Measurements from ENCODE around the gene PRTFDC1. TPM values are rescaled to one million over a fixed set of nuclear protein-coding genes. Genes with fewer than 3 reads are reported as not detected.

The PRTFDC1 gene
- polyA plus RNA-seq, 10 donors = 13.6 to 26.1 (median 15.1) TPM

DNA sequence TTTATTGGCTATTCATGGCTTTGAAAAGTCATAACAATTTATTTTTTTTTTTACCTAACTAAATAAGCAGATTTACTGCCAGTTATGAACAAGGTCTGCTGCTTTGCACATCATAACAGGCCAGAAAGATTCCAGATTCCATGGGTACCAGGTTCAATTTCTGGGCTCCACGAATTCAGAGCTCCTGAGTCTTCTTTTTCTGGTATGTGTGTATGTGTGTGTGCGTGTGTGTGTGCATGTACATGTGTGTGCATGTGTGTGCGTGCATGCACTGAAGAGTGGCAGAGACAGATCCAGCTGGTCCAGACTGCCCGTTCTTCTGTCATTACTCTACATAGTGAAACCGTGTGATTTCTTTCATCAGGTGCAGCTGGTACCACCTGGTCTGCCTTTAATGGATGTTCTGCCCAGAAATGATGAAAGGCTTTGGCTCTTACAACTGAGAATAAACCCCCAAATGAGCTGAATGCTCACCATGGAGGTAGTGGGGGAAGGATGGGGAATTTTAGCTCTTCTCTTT lies 14.6 kb upstream of the PRTFDC1 start:
- no peak for DNase-seq

DNA sequence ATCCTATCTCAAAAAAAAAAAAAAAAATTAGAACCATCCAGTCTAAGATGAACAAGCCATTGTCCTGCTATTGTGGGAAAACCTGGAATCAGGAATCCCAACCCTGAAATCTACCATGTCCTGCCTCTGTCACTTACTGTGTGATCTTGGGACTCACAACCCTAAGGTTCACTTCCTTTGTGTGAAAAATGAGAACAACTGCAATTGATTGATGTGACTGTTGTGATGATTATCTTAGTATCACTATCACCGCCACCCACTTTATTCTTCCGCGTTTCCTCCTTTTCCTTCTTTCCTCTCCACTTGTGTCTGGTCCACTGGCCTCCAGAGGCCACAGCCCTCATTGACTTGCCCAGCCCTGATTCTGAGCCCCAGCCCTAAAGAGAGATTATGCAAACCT lies 12.6 kb upstream of the PRTFDC1 start:
- no peak for DNase-seq

DNA sequence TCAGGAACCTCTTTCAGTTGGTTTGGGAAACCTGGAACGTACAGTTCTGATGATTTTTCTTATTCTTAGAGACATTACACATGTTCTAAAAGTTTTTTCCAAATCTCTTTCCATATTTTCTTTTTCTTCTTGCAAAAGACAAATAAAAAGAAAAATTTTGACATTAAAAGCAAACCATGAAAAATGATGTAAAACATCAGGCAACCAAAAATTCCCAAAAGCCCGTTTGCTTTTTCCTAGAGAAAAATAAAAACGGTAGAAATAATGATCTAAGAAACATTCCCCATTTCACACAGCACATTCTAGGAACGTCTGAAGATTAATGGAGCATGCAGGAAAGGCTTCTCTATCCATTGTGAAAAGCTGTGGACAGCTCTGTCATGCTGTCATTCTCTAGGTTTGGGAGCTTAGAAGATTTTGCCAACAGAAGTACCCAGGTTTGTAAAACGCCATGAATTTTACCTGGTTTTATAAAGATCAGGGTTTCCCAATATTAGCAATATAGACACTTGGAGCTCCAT lies 11.2 kb upstream of the PRTFDC1 start:
- DNase-seq = peak in 2 of 3 donors; percentile 49 to 67

DNA sequence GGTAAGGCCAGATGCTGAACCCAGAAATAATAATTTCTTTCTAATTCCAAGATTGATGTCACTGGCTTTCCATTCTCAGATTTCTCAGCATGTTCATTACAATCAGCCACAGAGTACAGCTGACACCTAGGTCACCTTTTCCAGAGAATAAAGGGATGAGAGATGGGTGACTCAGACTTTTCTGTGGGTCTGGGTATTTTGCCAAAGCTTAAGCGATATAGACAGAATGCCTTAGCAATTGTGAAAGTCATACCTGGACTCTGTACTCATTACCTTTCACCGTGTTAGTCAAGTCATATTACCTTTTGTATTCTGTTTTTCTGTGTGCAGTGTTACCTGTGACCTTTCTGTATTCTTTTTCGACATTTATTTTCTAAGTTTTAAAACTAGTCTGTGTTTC lies 10.6 kb upstream of the PRTFDC1 start:
- DNase-seq = no peak

DNA sequence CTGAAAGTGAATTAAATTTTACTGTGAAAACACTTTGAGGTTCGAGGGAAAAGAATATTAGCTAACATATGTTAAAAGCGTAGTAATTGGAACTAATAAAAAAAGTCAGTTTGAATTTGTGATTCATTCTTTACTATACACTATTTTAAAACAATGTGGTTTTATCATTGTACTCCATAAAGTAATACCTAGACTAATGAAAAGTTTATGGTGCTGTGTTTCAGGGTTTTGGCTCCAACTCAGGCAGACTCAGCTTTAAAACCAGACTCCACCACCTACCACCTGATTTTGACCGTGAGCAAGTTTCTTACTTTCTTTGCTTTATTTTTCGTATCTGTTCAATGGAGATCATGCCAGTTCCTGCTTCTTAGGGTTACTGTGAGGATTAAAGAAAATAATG lies 9.2 kb upstream of the PRTFDC1 start:
- DNase-seq = no peak

DNA sequence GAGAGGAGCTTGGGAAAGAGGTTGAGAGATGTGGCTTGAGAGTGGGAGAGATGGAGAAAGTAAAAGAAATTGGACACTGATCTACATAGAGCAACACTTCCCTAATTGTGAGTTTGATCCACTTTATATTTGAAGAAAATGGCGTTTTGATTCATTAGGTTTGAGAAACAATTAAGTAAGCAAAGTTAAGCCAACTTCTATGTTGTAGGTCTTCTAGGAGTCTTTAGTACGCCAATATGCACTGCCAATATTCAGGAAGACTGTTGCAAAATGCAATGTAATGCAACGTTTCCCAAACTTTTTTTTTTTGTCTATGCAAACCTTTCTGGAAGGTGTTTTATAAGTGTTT lies 7.0 kb upstream of the PRTFDC1 start:
- no peak for DNase-seq

DNA sequence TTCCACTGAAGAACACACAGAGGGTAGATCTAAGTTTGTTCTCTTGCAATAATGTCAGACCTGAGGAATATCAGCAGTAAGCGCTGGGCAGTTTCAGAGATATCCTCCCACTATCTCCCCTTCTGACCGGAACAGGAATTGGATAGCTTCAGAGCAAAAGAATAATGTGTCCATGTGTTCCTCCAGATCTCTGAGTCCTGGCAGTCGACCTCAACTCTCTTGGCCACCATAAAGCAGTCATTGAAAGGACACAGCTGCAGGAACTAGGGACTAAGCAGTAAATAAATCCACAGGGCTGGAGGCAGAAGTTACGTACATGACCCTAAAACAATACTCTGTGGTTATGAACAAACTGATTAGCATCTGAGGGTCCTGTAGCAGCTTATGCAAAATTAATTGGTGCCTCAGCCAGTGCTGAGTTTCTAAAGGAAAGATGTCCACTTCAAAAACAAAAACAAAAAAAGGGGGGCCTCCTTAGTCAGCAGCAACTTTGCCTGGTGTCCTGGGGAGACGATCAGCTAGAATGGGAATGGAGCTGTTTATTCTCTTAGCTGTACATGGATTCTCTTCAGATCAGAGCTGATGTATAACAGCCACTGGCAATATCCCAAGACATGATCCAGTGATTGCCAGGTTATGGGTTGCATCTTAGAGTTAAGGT lies 6.4 kb upstream of the PRTFDC1 start:
- DNase-seq = peak; percentile 88 to 96 (median 90)

DNA sequence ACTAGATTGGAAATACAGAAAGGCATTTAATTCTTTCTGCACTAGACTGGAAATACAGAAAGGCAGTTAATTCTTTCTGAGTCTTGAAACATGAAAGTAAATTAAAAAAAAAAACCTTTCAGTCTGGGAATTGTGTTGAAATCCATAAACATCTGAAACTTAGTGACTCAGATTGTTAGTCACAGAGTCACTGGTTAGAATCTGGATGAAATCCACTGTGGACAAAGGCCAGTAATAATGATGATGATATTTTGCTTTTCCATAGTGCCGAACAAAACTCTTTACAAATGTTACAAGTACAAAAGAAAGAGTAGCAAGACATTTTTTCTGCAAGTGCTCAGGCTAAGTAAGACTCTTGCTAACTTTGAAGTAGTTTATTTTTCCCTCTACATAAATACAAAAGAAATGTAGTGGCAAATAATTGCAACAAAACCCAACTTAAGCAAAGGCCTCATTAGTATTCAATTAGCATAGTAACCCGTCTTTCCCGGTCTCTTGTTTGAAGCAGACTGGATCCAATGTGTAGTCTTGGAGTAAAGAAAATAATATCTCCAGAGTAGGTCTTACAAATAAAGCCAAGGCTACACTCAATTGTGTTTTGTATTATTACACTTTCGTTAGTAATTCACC lies 5.8 kb upstream of the PRTFDC1 start:
- DNase-seq = peak; percentile 91 to 95 (median 94)

DNA sequence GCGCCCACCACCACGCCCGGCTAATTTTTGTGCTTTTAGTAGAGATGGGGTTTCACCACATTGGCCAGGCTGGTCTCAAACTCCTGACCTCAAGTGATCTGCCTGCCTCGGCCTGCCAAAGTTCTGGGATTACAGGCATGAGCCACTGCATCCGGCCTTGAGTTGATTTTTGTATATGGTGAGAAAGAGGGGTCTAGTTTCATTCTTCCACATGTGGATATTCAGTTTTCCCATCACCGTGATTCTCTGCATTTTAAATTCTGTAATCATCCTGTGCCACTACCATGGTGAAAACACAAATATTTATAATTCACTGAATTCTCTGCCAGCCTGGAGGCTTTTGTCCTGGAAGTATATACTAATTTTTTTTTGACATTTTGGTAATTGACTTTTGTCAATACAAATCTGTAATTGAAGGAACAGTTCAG lies 5.2 kb upstream of the PRTFDC1 start:
- DNase-seq = peak in 2 of 3 donors; percentile 34 to 65

DNA sequence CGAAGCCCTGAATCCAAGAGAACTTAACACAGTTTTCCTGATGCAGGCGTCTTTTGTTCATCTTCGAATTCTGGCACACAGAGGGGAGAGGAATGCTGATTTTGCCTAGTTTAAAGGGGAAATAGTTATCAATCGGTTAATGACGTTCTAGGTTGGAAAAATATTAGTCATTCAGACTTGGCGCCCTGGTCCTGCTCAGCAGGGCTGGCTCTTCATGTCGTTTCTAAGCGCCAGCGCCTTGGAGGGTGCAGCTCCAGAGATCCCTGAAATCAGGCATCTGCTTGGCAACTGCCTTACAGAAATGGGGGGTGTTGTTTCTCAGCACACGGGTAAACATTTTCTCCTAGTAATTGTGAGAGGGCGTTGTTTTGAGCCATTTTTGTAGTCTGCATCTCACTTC lies 1.3 kb upstream of the PRTFDC1 start:
- DNase-seq = no peak

DNA sequence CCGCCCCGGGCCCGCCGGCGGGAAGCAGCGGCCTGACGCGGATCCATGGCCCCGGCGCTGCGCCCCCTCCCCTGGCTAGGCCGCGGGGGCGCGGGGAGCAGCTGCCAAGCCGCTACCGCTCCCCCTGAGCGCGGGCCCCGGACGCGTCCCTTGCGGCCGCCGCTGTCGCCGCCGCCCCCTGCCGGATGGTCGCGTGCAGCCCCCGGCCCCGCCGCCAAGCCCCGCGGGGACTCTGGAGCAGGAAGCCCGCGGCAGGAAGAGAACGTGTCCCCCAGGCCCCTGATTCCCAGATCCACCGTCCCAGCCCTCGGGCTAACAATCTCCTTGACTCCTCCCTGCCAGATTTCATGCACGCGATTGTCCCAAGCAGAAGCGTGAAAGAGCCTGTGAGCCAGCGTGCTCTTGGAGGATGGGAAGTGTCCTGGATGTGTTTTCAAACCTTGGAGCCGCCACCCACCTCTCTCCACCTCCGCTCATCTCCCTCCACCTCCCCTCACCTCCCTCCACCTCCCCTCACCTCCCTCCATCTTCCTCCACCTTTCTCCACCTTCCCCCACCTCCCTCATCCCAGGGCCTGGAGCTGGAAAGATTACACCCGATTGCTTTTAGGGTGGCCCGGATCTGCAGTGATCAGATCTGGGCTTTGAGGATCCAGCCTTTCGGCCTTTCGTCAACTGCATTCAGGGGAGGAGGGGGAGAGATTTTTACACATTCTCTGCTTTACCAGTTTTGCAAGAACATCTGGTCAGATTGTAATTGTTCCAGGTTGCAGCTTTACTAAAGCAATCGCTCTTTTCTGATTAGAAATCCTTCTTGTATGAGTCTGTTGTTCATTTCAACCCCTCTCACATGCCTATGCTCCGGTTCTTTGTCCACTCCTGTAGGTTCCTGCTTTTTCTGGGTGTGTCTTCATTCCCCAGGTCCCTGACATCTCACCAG lies 570 bp upstream of the PRTFDC1 start:
- peak; percentile 62 to 92 (median 78) for DNase-seq

DNA sequence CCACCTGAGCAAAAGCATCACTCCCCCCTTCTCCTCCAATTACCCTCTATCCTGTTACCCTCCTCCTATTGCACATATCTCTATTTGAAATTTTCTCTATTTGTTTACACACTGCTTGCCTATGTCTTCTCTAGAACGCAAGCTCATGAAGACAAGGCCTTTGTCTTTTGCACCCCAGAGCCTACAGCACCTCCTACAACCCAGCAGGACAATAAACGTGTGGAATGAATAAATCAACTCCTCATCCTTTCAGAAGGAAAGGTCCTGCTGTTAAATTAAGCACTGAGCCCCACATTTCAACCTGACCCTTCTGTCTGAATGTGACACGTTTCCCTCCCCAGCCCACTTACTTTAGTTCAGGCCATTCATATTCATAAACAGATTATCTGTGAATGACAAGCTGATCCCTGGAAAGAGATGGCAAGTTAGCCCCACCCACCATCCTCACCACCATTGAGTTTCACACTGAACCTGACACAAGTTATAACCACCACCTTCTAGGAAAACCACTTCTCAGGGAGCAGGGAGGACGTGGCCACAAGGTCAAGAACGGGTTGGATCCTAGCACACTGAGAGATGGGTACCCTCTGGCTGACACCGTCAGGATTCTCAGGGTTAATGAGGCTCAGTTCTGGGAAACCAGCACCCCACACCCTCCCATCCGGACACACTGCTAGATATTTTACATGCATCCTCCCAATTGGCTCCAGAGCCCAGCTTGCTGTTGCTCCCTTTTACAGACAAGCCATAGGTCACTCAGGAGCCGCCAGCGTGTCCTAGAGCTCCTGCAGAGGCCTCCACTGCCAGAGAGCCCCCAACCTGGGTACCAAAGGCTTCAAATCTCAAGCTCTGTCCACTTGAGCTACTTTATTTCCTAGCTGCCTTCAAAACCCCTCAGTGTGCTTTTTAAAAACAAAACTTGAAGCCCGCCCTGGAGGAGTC lies 934 bp downstream of the PRTFDC1 start:
- DNase-seq = peak in 1 of 3 donors; percentile 40

DNA sequence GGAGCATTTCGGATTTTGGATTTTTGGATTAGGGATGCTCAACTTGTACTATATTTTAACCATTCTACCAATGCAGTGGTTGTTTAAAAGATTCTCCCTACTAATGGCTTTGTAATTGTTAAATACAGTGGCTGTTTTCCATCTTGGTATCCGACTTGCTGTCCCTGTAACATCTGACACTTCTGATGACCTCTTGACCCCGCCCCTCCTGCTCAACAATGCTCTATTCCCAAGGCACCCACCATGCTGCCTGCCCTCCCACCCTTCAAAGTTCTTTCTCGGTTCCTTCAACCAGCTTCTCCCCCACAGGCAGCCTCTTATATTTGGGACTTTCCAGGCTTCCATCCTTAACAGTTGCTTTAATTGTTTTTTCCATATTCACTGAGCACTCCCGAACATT lies 2.0 kb downstream of the PRTFDC1 start:
- DNase-seq = no peak

DNA sequence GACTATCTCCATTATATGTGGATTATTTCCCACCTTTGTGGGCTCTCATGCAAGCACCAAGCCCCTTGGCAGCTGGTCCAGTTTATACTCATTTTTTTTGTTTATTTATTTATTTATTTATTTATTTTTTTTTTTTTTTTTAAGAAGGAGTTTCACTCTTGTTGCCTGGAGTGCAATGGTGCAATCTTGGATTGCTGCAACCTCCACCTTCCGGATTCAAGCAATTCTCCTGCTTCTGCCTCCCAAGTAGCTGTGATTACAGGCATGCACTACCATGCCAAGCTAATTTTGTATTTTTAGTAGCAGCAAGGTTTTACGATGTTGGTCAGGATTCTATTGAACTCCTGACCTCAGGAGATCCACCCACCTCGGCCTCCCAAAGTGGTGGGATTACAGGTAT lies 2.8 kb downstream of the PRTFDC1 start:
- DNase-seq = no peak

DNA sequence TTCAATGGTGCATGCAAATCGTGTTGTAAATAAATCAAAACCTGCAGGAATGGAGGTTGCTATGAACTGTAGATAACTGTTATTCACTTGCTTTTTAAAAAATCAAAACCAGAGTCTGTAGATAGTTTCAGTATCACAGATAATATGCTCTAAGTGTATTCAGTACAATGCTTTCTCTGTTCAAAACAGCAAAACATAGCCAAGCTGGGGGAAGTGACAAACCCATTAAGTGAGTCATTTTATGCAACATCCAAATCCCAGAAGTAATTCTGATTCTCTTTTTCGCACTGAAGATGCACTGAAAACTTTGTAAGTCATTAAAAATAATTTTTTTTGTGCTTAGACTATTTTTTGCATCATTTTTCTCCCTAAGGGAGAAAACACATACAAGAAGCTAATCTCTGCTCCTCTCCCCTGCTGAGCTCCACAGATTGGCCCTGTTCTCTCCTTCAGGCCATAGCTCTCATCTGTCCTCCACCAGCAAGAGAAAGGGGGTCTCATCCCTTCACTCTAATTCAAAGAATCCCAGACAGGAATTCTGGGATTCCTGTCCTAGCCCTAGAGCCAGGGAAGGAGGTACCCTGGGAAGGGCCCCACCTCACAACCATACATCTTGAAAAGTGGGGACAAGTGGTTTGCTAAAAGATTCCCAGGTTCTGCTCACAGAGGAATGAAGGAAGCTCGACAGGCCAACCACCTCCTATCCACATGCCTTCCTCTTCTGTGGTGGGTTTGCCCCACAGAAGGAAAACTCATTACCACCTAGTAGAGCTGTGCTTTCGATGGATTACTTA lies 4.9 kb downstream of the PRTFDC1 start:
- DNase-seq = peak in 1 of 3 donors; percentile 55

DNA sequence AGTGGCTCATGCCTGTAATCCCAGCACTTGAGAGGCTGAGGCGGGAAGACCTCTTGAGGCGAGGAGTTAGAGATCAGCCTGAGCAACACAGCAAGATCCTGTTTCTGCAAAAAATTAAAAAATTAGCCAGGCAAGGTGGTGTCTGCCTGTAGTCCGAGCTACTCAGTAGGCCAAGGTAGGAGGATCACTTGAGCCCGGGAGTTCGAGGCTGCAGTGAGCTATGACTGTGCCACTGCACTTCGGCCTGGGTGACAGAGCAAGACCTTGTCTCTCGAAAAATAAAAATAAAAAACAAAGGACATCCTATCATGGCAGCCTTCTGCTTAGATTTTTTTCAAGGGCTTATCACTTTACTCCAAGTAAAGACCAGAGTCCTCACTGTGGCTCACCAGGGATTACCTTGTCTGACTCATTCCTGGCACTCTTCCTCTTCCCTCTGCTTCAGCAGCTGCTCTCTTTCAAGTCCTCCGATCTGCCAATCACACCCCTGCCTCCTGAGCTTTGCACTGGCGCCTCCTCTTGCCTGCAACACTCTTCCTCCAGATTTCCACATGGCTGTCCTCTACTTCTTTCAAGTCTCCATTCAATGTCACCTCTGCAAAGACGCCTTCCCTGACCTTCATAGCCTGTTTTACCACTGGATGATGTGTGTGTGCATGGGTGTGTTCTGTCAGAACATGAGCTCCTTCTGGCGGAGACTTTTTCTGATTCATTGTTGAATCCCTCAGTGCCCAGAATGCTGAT lies 7.7 kb downstream of the PRTFDC1 start:
- no peak for DNase-seq

DNA sequence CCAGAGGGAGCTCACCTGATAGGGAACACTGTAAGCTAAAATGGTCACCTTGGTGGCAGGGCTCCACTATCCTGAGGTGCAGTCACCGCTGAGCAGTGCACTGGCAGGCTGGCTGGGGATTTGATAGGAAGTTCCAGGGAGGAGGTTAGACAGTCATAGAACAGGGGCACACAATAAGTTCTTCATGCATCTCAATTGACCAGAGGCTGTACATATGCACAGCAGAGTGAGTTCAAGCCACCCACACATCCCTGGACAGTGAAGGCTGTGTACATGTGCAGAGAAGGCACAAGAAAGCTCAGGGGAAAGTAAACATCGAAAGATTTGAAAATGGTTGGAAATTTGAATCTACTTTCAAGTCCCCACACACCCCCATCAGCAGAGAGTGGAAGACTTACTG lies 13.9 kb downstream of the PRTFDC1 start:
- DNase-seq = no peak

DNA sequence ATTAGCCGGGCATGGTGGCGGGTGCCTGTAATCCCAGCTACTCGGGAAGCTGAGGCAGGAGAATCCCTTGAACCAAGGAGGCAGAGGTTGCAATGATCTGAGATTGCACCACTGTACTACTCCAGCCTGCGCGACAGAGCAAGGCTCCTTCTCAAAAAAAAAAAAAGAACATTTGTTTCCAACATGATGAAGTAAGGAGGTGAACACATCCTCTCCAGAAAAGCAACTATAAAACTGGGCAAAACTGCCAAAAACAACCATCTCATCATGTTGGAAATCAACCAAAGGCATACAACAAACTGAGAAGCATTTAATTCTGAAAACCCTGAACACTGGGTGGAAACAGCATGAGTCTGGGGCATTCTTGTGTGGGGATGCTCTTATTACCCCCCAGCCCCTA lies 14.3 kb downstream of the PRTFDC1 start:
- DNase-seq = no peak

DNA sequence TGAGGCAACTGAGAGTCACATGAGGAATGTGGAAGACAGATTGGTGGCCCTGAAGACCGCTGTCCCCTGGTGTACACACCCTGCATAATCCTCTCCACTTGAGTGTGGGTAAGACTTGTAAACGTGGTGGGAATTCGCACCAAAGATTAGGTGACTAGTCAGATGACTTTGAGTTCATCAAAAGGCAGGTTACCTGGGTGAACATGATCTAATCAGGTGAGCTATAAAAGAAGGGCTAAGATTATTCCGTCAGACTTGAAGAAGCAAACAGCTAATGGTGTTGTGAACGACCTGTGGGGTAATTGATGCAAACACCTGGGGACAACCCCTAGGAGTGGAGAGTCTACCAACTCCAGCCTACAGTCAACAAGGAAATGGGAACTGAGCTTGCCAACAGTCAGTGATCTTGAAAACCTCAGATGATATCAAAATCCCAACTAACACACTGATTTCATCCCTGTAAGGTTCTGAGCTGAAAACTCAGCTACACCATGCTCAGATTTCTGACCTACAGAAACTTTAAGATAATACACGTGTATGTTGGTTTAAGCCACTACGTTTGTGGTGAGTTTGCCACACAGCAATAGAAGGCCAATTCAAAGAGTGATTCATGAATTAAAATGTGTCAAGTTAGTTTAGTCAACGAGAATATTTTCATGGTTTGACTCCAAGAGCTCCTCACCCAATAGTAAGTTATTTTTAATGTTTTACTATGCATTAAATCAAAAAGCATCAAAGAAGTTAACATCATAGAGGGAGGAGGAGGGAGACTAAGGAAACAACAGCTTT lies 16.7 kb downstream of the PRTFDC1 start:
- DNase-seq = no peak

Measured in muscle of back (tissue), 11 donors.